AG20443 (cell line): ENCODE data around the gene CENPP.
"Not testable (repeated sequence)": the region's sequence is repeated elsewhere in the genome, so short reads cannot be mapped to it uniquely, and the experiment has no call there.

Experiments
- DNase-seq: peaks from one replicate; pipeline ENCODE4 v3.0.0; 2012; ENCODE audit warnings: low spot score, mixed read lengths

The CENPP gene

DNA sequence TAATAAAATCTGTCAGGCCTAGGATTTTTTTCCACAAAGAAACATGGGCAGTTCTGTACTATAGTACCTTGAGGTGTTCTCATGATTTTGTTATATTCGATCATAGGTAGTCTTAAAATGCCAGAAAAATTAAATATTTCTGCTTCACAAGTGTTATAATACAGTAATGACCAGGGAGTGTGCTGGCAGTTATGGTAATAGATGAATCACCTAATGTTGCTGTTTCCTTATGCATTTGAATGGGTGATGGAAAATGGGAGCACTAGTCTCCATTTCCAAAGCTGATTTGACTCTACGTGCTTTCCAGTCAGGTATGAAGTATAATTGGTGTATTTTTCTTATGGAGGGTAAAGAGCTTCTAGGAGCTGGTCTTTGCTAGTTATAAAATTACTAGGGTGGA is 54.9 kb downstream of the CENPP start:
- no peak for DNase-seq

DNA sequence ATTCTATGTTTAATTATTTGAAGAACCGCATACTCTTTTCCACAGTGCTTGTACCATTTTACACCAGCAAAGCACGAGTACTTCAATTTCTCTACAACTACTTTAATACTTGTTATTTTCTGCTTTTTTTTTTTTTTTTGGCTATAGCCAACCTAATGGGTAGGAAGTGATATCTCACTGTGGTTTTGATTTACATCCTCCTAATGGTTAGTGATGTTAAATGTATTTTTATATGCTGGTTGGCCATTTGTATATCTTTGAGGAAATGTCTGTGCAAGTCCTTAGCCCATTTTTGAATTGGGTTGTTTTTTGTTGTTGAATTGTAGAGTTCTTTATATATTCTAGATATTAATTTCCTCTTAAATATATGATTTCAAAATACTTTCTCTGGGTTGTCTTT is 56.0 kb downstream of the CENPP start:
- DNase-seq, result no peak

DNA sequence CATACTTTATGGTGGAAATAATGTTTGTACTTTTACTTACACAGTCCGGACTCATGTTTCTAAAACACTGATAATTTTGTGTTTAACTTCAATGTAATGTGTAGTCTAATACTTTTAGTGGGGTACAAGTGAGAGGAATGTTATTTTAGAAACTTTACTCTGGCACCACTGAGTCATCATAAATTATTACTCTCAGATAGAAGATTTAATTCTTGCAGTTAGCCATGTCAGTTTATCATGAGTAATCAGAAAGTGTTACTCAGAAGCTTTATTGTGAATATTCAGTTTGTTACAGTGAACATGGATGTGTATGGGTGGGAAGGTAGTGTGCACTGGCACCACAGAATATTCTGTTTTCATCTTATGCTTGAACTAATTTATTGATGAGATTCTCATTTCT is 58.6 kb downstream of the CENPP start:
- DNase-seq, result no peak

DNA sequence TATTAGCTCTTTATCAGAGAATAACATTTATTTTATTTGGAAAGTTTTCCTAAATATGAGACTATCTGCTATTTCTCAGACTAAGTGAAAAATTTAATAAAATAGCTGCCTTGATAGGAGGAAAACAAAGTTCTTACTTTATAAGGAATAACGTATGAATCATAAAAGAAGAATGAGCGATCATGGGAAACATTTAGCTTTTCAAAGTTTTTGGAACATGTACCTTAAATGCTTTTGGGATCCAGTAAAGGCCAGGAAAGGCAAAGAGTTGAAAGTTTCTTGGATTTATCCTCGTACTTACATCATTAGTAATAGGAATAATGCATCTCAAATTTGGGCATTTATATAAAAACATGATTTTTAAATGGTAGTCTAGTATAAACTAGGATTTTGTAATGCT is 59.2 kb downstream of the CENPP start:
- DNase-seq, result no peak

DNA sequence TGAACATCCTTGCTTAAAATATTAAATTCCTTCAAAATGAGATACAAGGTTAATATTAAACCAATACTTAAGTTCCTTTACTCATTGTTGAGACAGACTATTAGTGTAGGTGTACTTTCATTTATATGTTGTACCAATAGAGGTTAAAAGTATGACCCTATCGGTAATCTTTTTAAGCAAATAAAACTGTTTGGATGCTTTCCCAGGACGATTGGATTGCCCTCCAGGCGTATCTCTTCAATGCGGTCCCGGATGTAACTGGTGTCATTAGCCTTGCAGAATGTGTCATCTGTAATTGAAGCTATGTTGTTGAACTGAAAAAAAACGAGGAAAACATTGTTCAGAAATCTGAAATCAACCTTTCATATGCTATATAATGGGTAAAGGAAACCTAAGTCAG is 59.7 kb downstream of the CENPP start:
- DNase-seq, result no peak

DNA sequence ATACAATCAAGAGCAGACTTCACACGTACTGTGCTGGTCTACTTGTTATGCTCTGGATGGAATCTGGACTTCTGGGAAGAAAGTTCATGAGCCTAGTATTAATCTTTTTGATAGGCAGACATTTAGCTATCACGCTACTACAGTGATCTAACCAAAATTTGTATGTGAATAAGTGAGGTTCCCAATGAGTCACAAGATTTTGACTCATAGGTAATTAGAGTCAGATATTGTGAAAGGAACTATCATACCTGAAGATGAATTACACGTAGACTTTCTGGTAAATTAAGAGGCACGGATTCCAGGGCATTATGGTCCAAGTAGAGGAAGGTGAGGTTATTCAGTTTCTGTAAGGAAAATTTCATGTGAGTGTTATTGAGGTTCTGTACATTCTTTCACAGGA is 60.2 kb downstream of the CENPP start:
- DNase-seq, result no peak

DNA sequence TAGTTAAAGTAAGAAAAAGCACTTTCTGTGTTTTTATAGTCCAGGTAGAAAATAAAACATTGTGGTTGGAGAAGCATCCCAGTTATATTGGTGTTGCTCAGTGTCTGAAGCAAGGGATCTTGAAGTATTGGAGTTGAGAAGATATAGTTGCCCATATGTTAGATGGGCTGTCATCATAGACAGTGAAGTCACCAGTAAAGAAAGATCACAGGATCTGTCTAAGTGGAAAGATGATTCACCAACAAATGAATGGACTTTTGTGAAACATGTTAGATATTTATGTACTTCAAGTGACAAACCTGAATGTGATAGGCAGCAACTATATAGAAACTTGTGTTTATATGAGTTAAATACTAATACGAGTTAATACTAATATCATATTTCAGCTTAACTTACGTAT is 66.9 kb downstream of the CENPP start:
- DNase-seq, result no peak

DNA sequence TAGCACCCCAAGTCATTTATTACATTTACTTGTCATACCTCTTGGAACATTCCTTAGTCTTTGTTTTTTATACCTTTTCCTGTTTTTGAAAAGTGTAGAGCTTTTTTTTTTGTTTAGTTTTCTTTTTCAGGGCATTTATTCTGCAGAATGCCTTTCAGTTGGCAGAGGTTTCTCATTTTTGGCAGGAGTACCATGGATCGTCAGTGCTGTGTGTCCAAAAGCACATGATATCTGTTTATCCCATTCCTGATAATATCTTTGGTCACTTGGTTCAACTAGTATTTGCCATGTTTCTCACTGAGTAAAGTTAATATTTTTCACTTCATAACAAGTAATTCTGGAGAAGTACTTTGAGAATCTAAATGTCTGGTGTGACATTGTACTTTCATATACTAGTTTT is 67.9 kb downstream of the CENPP start:
- peak; percentile 49 for DNase-seq

DNA sequence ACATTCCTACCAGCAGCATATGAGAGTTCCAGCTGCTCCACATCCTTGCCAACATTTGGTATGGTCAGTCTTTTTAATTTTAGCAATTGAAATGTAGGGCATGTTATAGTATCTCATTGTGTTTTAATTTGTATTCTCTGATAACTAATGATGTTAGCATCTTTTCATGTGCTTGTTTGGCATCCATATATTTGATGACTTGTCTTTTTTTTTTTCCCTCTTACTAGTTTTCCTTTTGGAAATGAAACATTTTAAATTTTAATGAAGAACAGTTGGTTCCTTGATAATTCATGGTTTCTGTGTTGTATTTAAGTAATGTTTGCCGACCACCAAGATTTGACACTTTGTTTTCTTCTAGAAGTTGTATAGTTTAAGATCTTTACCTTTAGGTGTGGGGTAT is 69.9 kb downstream of the CENPP start:
- no peak for DNase-seq

DNA sequence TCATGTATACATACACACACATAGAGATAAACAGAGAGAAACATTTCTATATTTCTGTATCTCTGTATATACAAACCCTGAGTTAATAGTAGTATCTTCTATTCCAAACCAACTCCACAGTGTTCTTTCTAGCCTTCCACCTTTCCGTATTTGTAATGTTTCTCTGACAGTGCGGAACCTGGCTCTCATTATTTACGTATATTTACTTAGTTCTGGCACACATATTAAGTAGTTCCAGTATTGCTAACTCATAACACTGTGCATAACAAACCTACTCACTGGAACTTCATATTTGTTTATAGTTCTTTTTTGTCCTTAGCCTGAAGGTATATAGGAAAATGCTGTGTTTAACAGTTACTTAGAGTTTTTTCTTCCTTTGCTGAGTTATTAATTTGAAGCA is 72.1 kb downstream of the CENPP start:
- no peak for DNase-seq

DNA sequence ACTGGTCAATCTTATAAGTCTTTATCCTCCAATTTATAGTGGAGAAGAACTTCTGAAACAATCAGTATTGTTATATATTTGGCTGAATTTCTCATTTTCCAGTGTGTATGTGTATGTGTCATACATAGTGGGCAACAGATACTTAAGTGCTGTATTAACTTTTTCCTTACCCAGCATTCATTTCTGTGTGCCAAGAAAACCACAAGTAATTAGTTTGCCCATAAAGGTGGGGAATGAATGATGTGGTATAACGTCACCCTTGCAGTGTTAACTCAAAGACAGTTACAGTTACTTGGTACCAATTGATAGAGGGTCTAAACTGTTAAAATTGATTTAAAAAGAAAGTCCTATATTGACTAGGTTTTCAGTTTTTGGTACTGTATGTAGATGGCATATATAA is 76.6 kb downstream of the CENPP start:
- no peak for DNase-seq

DNA sequence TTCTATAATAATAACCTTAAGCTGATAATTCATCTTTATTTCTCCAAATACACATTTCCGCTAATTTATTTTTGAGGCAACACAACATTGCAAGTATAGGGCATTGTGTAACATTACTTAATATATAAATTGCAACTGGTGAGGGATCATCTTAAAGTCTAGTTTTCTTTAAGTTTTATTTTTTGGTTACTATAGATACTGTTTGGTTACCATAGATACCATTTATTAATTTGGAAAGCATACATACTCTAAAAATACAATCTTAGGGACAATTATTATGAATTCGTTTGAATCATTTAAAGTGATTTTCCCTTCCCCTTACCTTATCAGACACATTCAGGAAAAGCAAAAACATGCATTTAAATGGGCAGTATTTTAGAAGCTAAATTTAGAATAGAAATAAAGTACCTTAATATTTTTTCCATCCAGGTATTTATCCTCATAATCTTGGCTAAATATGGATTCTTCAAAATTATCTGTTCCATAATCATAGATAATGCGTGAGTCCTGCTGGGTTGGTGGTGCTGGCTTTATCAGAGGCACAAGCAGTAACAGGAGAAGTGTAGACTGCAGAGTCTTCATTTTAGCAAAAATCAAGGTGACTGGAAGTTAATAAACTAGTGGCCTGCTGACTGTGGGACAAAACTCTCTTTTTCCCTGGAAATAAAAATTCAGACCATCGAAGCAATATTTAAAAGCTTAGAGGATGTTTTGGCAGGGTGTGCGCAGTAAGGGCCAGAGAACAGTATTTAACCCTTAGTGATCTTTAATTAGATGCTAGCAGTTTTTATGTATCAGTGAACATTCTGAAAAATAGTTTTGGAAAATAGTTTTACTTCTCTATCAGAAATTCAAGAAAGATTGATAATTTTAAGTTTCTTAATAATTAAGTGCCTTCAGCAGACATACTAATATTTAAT is 77.3 kb downstream of the CENPP start:
- DNase-seq, result no peak

DNA sequence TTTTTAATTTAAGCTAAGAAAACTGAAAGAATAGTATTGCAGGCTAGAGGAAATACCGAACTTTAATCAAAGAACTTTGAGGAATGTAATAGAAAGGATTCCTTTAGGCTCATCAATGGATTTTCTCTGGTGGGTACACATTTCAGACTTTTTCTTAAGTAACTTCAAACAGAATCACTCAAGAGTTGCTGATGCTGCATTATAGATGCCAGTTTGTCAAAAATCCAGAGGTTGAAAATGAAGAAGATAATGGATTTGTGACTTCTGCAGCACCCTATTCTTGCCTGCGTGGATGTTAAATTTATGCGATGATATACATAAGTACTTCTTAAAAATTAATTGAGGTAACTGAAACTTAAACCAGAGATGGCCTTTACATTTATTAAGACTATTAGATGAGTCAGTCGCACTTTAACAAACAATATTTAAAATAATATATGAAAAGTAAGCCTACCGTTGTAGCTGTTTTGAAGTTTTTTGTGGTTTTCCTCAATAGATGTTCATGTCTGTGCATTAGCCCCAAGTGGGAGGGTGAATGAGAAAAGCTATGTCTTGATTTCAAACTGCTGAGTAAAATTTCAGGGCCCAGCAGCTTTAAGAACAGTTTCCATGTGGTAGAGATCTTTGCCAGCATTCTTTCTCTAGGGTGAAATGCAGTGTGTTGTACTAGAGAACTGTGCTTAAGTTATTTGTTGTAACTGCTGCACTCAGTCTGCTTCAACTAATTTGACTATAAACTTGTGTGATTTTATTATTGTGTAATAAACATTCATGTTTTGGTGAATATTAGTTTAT is 78.5 kb downstream of the CENPP start, which contains the start of gene OGN:
OGN (minus strand) TSS at position 537 of the 795 bp plus-strand sequence. CDS start 1,171 bp downstream, outside the sequence.
- peak; percentile 34 for DNase-seq

DNA sequence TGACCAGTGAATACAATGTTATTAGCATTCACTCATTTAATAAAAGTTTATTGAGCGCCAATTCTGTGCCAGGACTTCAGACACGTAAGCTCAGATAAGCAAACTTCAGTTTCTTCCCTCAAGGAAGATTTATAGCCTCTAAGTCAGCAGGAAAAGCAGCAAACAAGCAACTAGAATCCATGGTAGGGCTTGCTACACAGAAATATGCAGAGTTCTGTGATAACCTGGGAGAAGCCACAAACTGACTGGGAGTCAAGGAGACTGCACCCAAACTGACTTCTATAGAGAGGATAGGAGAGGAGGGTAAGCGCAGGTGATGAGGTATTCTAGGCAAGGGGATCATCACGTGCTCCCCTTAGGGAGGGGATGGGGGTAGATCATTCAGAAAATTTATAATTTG is 80.1 kb downstream of the CENPP start:
- no peak for DNase-seq

DNA sequence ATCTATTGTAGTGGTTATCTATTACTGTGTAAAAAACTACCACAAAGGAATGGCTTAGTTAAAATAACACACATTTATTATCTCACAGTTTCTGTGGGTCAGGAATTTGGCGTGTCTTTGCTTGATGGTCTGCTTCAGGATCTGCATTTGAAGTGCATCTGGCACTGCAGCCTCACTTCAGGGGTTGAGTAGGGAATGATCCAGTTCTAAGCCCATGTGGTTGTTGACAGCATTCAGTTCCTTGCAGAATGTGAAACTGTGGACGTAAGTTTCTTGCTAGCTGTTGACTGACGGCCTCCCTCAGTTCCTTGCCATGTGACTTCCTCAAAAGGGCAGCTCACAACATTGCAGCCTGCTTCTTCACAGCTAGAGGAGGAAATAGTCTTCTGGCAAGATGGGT is 80.7 kb downstream of the CENPP start:
- no peak for DNase-seq

DNA sequence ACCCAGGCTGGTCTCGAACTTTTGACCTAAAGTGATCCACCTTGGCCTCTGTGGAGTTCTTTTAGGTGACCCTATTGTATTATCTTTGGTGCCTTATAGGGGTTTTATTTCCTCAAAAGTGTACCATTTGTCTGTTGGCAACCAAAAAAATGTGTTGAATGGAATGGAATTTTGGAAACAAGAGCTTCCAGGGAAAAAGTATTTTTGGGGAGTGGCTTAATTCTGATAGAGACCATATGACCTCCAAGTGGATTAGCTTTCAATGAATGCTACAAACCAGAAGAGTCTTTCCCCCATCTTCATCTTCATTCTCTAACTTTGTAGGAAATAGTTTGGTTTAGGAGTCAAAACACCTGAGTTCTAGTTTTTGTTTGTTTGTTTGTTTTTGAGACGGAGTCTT is 82.1 kb downstream of the CENPP start:
- peak; percentile 34 for DNase-seq

DNA sequence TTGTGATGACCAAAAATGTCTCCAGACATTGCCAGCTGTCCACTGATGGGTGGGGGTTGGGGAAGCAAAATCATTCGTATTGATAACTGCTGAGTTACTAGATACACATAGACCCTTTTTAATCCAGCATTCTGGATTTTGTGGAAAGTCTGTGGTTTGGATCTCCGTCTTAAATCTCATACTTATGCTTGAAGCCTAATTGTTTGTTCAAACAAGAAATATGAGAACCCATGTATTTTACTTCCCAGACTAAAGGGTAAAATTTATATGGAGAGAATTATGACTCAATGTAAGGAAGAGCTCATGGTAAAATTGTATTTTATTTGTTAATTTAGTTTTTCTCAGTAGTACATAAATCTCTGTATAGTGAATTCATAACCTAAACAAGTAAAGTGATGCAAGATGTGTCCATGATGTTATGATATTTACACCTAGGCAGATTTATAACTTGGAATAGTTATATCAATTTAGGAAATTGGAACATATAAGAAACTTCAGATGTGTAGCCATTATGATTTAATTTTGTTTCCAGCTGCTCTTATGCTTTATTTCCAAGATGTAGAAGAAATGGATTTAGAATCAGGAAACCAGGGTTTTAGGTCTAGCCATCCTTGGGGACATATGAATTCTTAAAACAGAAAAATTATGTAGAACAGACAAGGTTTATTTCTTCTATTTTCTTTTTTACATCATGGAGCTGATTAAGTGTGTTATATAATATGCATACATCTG is 83.2 kb downstream of the CENPP start:
- DNase-seq, result no peak

DNA sequence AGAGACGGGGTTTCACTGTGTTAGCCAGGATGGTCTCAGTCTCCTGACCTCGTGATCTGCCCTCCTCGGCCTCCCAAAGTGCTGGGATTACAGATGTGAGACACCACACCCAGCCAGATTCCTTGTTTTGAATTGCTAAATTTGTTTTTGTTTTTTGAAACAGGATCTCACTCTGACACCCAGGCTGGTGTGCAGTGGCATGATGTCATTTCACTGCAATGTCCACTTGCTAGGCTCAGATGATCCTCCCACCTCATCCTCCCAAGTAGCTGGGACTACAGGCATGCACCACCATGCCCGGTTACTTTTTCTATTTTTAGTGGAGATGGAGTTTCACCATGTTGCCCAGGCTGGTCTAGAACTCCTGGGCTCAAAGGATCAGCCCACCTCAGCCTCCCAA is 85.4 kb downstream of the CENPP start:
- DNase-seq, result not testable (repeated sequence)

DNA sequence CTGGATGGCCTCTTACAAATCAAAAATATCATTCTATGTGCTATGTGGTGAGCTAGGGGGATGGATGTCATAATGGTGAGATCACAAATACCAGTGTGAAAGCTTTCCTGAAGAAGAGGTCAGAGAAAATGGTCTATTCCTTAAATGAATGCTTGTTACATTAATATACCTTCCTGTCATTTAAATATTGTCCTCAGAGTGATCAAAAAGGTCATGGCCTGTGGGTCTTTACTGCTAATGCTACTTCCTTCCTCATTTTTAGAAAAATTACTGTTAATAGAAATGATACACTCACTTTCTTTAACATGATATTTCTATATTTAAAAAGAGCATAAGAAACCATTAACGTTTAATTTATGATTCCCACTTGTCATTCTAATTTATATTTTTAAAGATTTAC is 88.8 kb downstream of the CENPP start:
- DNase-seq, result no peak

DNA sequence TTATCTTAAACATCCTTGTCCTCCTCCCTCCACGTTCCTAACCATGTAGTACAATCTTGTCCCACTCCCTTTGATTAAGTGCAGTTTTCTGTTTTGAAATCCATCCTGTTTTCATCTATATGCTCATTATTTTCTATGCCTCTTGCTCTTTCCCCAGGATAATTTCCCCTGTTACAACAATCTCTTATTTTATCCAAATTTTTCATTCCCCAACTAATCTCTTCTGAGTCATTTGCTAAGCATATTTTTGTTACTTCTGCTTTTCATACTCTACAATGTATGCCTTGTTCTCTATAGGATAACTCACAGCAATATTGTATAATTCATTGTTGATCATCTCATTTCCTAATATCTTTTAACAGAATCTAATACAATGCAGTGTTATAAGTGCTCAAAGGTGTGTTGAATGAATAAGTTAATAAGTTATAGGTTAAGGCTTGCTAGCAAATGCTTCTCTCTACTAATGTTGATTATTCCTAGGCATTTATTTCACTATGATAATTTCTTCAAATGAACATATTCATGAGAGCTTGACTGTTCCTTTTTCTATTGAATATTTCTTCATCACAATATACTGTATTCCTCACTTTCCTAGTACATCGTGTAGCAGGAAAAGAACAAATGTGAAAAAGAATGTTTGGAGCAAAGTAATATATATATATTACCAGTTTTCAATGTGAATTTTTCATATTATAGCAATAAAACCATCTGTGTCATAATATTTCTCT is 97.0 kb downstream of the CENPP start:
- DNase-seq, result no peak

DNA sequence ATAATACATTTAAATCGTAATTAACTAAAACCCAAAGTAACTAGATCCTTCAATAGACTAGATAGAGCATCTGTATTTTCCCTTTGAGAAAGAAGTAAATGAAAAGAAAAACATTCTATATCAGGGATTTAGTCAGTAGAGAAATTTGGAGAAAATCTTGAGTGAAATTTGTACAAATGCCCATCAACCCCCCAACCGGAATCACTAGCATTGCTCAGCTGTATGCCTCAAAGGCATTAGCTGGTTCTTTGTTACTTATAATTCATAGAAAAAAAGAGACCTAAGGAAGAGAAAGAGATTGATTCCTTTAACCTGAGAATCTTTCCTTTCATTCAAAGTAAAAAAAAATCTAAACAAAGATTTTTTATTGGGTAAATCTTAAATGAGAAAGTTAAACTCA is 97.9 kb downstream of the CENPP start:
- no peak for DNase-seq

DNA sequence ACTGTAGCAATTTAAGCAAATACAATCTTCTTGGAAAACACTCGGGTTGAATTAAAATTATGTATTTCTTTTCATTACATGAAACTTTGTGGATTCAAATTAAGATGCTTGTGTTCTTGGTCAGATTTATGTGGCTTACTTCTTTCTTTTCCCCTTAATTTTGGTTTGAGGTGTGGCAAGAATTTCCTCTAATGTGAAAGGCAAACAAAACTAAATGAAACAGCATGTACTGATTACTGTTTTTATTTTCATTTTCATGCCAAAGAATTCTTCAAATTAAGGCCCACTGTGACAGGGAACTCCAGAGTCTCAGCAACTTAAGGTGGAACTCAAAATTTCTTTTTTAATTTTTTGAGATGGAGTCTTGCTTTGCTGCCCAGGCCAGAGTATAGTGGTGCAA is 98.6 kb downstream of the CENPP start, which contains the start of gene OMD:
OMD (minus strand) TSS at position 132 of the 400 bp plus-strand sequence. CDS start 6,913 bp downstream, outside the sequence.
- peak; percentile 23 for DNase-seq
